GM23338 (cell line): ENCODE data around the gene BEST2. TPM values are rescaled to one million over a fixed set of nuclear protein-coding genes. Genes with fewer than 3 reads are reported as not detected.

ENCODE experiments used
- ATAC-seq: fragments of 200-7000 bp; cut with Tn5 transposase; 3 replicates; pipeline ENCODE4 v1.9.1; 2020
- DNase-seq: peaks from one replicate; pipeline ENCODE4 v3.0.0-alpha.2; 2015; ENCODE audit warnings: low spot score
- H2AFZ ChIP-seq: fragments of 200-600 bp; sonication (generic); 2 replicates; pipeline ENCODE4 v1.8.0; 2016; ENCODE audit warnings: antibody characterized with exemption, mild to moderate bottlenecking, moderate library complexity
- H3F3A ChIP-seq: fragments of 200-600 bp; sonication (generic); replicated peaks from 2 replicates; pipeline ENCODE4 v1.8.0; 2017; ENCODE audit warnings: antibody characterized with exemption, mixed run types, low read depth
- H3K27ac ChIP-seq: fragments of 200-600 bp; sonication (generic); 2 replicates; pipeline ENCODE4 v1.6.1; 2016; ENCODE audit warnings: low read depth
- H3K27me3 ChIP-seq: fragments of 200-600 bp; sonication (generic); 2 replicates; pipeline ENCODE4 v1.8.0; 2016; ENCODE audit warnings: mild to moderate bottlenecking, mixed run types, moderate library complexity; ENCODE audit not compliant: insufficient read depth
- H3K36me3 ChIP-seq: fragments of 200-600 bp; sonication (generic); 2 replicates; pipeline ENCODE4 v1.8.0; 2016; ENCODE audit warnings: mild to moderate bottlenecking; ENCODE audit not compliant: insufficient read depth
- H3K4me1 ChIP-seq: fragments of 200-600 bp; sonication (generic); 2 replicates; pipeline ENCODE4 v1.8.0; 2016; ENCODE audit warnings: mild to moderate bottlenecking, moderate library complexity; ENCODE audit not compliant: insufficient read depth
- H3K4me2 ChIP-seq: fragments of 200-600 bp; sonication (generic); 2 replicates; pipeline ENCODE4 v1.7.1; 2017; ENCODE audit warnings: mixed run types
- H3K4me3 ChIP-seq: fragments of 200-600 bp; sonication (generic); 2 replicates; pipeline ENCODE4 v1.6.1; 2016; ENCODE audit warnings: mixed run types
- H3K79me2 ChIP-seq: fragments of 200-600 bp; sonication (generic); replicated peaks from 2 replicates; pipeline ENCODE4 v1.8.0; 2017; ENCODE audit warnings: mild to moderate bottlenecking; ENCODE audit not compliant: insufficient read depth
- H3K9me2 ChIP-seq: fragments of 200-600 bp; sonication (generic); 2 replicates; pipeline ENCODE4 v1.8.0; 2017; ENCODE audit not compliant: insufficient read depth
- H4K20me1 ChIP-seq: fragments of 200-600 bp; sonication (generic); replicated peaks from 2 replicates; pipeline ENCODE4 v1.8.0; 2017; ENCODE audit warnings: mild to moderate bottlenecking; ENCODE audit not compliant: insufficient read depth
- H3K27ac Mint-ChIP-seq: 2 replicates; pipeline ENCODE4 v1.8.0; 2020; ENCODE audit warnings: inconsistent platforms, mild to moderate bottlenecking, moderate library complexity, mixed read lengths
- H3K27me3 Mint-ChIP-seq: 3 replicates; pipeline ENCODE4 v1.8.0; 2022; ENCODE audit warnings: low read depth, mild to moderate bottlenecking, moderate library complexity, mixed read lengths, inconsistent platforms; ENCODE audit not compliant: insufficient read depth, poor library complexity
- H3K36me3 Mint-ChIP-seq: 3 replicates; pipeline ENCODE4 v1.8.0; 2021; ENCODE audit warnings: low read depth, mild to moderate bottlenecking, inconsistent platforms, moderate library complexity, mixed read lengths
- H3K4me1 Mint-ChIP-seq: 3 replicates; pipeline ENCODE4 v1.8.0; 2020; ENCODE audit warnings: mild to moderate bottlenecking, inconsistent platforms, mixed read lengths
- H3K4me3 Mint-ChIP-seq: 3 replicates; pipeline ENCODE4 v1.8.0; 2021; ENCODE audit warnings: moderate library complexity, mild to moderate bottlenecking, inconsistent platforms, mixed read lengths
- H3K9me3 Mint-ChIP-seq: 3 replicates; pipeline ENCODE4 v1.8.0; 2020; ENCODE audit warnings: moderate library complexity, mild to moderate bottlenecking, inconsistent platforms, mixed read lengths
- CREB1 ChIP-seq: fragments of 250-450 bp; sonication (Bioruptor Pico); IDR thresholded peaks from 2 replicates; pipeline ENCODE4 v1.5.0; 2020; ENCODE audit warnings: low read depth, mild to moderate bottlenecking, moderate library complexity
- CTCF ChIP-seq, 2 experiments: fragments of 200-600 bp in 1 of 2; sonication (generic) in 1 of 2; conservative IDR thresholded peaks; 2 replicates each; pipeline versions ENCODE4 v1.5.1 to v1.6.1; 2016 to 2017; ENCODE audit warnings: antibody characterized with exemption in 2 of 2, low read depth in 2 of 2, mild to moderate bottlenecking in 2 of 2, moderate library complexity in 1 of 2
- EZH2 ChIP-seq: fragments of 200-600 bp; sonication (generic); IDR thresholded peaks from one replicate; pipeline ENCODE4 v1.8.0; 2017; ENCODE audit warnings: antibody characterized with exemption, mild to moderate bottlenecking, low read depth; ENCODE audit not compliant: unreplicated experiment
- EZH2phosphoT487 ChIP-seq: fragments of 200-600 bp; sonication (generic); IDR thresholded peaks from one replicate; pipeline ENCODE4 v1.8.1; 2018; ENCODE audit warnings: antibody characterized with exemption; ENCODE audit not compliant: unreplicated experiment
- JUNB ChIP-seq: IDR thresholded peaks from one replicate; pipeline ENCODE4 v1.6.1; 2016; ENCODE audit warnings: antibody characterized with exemption; ENCODE audit not compliant: unreplicated experiment
- NANOG ChIP-seq: IDR thresholded peaks from 2 replicates; pipeline ENCODE4 v1.6.1; 2016; ENCODE audit warnings: antibody characterized with exemption, borderline replicate concordance
- POLR2AphosphoS5 ChIP-seq: IDR thresholded peaks from 2 replicates; pipeline ENCODE4 v1.6.1; 2016; ENCODE audit warnings: antibody characterized with exemption, low read depth
- REST ChIP-seq: IDR thresholded peaks from one replicate; pipeline ENCODE4 v1.6.1; 2018; ENCODE audit warnings: antibody characterized with exemption; ENCODE audit not compliant: unreplicated experiment
- ZNF114 ChIP-seq: fragments of 250-450 bp; sonication (Bioruptor Pico); IDR thresholded peaks from 2 replicates; pipeline ENCODE4 v1.5.0; 2020; ENCODE audit warnings: mild to moderate bottlenecking, moderate library complexity
- ZNF331 ChIP-seq: fragments of 250-450 bp; sonication (Bioruptor Pico); IDR thresholded peaks from 2 replicates; pipeline ENCODE4 v1.5.0; 2020; ENCODE audit warnings: low read depth, mild to moderate bottlenecking, moderate library complexity
- polyA plus RNA-seq: library from polyadenylated mRNA; unstranded; fragments of >200 nt; fragmentation: Nextera tagmentation; extraction: Ambion mirVana; gene quantifications from 2 replicates; pipeline ENCODE4 v1.2.1, GENCODE V29; 2016
- total RNA-seq: library from RNA; depleted of rRNA; stranded (reverse); fragments of >200 nt; shearing (Covaris generic); gene quantifications from 2 replicates; pipeline ENCODE4 v1.2.3, GENCODE V29; 2014

BEST2 gene
- total and polyA plus RNA-seq, 2 experiments from 2014 or later: 1.2 to 10.4 TPM

GRCh38 chr19:12794971-12795381 is 43.4 kb downstream of the BEST2 start (continued):
- TF ChIP-seq REST: no peak
- TF ChIP-seq POLR2AphosphoS5: no peak
- TF ChIP-seq ZNF331 (CRISPR knock-in tag): no peak
- TF ChIP-seq NANOG: no peak
- no peak for TF ChIP-seq ZNF114
- TF ChIP-seq JUNB: no peak
- no peak for TF ChIP-seq CTCF (conservative IDR thresholded peaks at IDR 0.05; ENCODE audit: low read depth in 2 of 2)
- TF ChIP-seq EZH2: no peak

- peaks cover 3% of the 10 kb centered on the region; the same call in 2 of the 3 replicates for H3K9me3 Mint-ChIP-seq
- DNase-seq (peak; percentile 96), ATAC-seq (peak; percentile 30)
- Histone ChIP-seq H3K4me1 (peaks cover 26% of the 10 kb centered on the region), H3K27me3 (peaks cover 19% of the 10 kb centered on the region), H4K20me1 (no peaks in the 10 kb centered on the region), H2AFZ (no peak overlapping the region), H3K4me2 (peak overlapping the region; percentile 42), H3K36me3 (peaks cover 9% of the 10 kb centered on the region; the same call in 1 of the 2 replicates), H3K27ac (no peak overlapping the region), H3F3A (peaks cover 24% of the 10 kb centered on the region), H3K9me2 (no peaks in the 10 kb centered on the region), H3K4me3 (peak overlapping the region; percentile 6; the same call in 1 of the 2 replicates), H3K79me2 (peaks cover 12% of the 10 kb centered on the region)
- H3K4me1 Mint-ChIP-seq: peaks cover 21% of the 10 kb centered on the region
- H3K4me3 Mint-ChIP-seq: peak overlapping the region; percentile 11; the same call in 1 of the 3 replicates
- peaks cover 25% of the 10 kb centered on the region for H3K27me3 Mint-ChIP-seq
- H3K27ac Mint-ChIP-seq: peak overlapping the region; percentile 19; the same call in 1 of the 2 replicates
- H3K36me3 Mint-ChIP-seq: peaks cover 49% of the 10 kb centered on the region
- TF ChIP-seq EZH2phosphoT487 (no peak), REST (no peak), CREB1 (CRISPR knock-in tag) (no peak), ZNF331 (CRISPR knock-in tag) (no peak)
Observed at GRCh38 chr19:12796146-12797071, 44.8 kb downstream of the BEST2 start.
